ENCODE data around the gene CIB4. TPM values are rescaled to one million over a fixed set of nuclear protein-coding genes. Genes with fewer than 3 reads are reported as not detected.

CIB4 gene
- total and polyA plus RNA-seq, 2 donors, result not detected

GRCh38 chr2:26618611-26619010 is 22.6 kb downstream of the CIB4 start:
- Histone ChIP-seq H3K27ac (ENCODE audit: low read depth) (no peak overlapping the region), H3K4me3 (ENCODE audit: low read depth, low read length) (no peak overlapping the region), H3K36me3 (ENCODE audit: insufficient read depth) (no peaks in the 10 kb centered on the region), H3K4me1 (ENCODE audit: insufficient read depth) (no peaks in the 10 kb centered on the region)
- WGBS, result 97% methylated on average over 10 of the region's 10 CpGs
- no peak for DNase-seq (ENCODE audit: extremely low spot score)

- no peak for DNase-seq (ENCODE audit: extremely low spot score)
- H3K4me3 ChIP-seq (ENCODE audit: low read depth, low read length), result no peak overlapping the region
- no peak overlapping the region for H3K27ac ChIP-seq (ENCODE audit: low read depth)
- 79% methylated on average over 7 of the region's 7 CpGs for WGBS
- H3K4me1 ChIP-seq (ENCODE audit: insufficient read depth), result no peaks in the 10 kb centered on the region
- no peaks in the 10 kb centered on the region for H3K36me3 ChIP-seq (ENCODE audit: insufficient read depth)
These were observed 23.5 kb downstream of the CIB4 start for GRCh38 chr2:26617588-26618083.

- WGBS, result 80% methylated on average over 10 of the region's 10 CpGs
- Histone ChIP-seq H3K36me3 (ENCODE audit: insufficient read depth) (no peaks in the 10 kb centered on the region), H3K4me1 (ENCODE audit: insufficient read depth) (no peaks in the 10 kb centered on the region), H3K4me3 (ENCODE audit: low read depth, low read length) (no peak overlapping the region), H3K27ac (ENCODE audit: low read depth) (no peak overlapping the region)
- DNase-seq (ENCODE audit: extremely low spot score), result no peak
These were observed 24.2 kb downstream of the CIB4 start for GRCh38 chr2:26616706-26617587.

GRCh38 chr2:26615860-26616705 is 25.1 kb downstream of the CIB4 start:
- Histone ChIP-seq H3K36me3 (ENCODE audit: insufficient read depth) (no peaks in the 10 kb centered on the region), H3K27ac (ENCODE audit: low read depth) (no peak overlapping the region), H3K4me3 (ENCODE audit: low read depth, low read length) (no peak overlapping the region), H3K4me1 (ENCODE audit: insufficient read depth) (no peaks in the 10 kb centered on the region)
- DNase-seq (ENCODE audit: extremely low spot score), result no peak
- 65% methylated on average over 18 of the region's 18 CpGs for WGBS

GRCh38 chr2:26615336-26615859 is 25.8 kb downstream of the CIB4 start:
- Histone ChIP-seq H3K27ac (ENCODE audit: low read depth) (no peak overlapping the region), H3K4me3 (ENCODE audit: low read depth, low read length) (no peak overlapping the region), H3K36me3 (ENCODE audit: insufficient read depth) (no peaks in the 10 kb centered on the region), H3K4me1 (ENCODE audit: insufficient read depth) (no peaks in the 10 kb centered on the region)
- no peak for DNase-seq (ENCODE audit: extremely low spot score)
- 64% methylated on average over 10 of the region's 10 CpGs for WGBS

GRCh38 chr2:26614216-26615138 is 26.7 kb downstream of the CIB4 start:
- Histone ChIP-seq H3K4me3 (ENCODE audit: low read depth, low read length) (no peak overlapping the region), H3K4me1 (ENCODE audit: insufficient read depth) (no peaks in the 10 kb centered on the region), H3K36me3 (ENCODE audit: insufficient read depth) (no peaks in the 10 kb centered on the region), H3K27ac (ENCODE audit: low read depth) (no peak overlapping the region)
- no peak for DNase-seq (ENCODE audit: extremely low spot score)
- 63% methylated on average over 18 of the region's 18 CpGs for WGBS

GRCh38 chr2:26613241-26614215 is 27.6 kb downstream of the CIB4 start:
- Histone ChIP-seq H3K4me1 (ENCODE audit: insufficient read depth) (no peaks in the 10 kb centered on the region), H3K27ac (ENCODE audit: low read depth) (no peak overlapping the region), H3K4me3 (ENCODE audit: low read depth, low read length) (no peak overlapping the region), H3K36me3 (ENCODE audit: insufficient read depth) (no peaks in the 10 kb centered on the region)
- 47% methylated on average over 13 of the region's 13 CpGs for WGBS
- no peak for DNase-seq (ENCODE audit: extremely low spot score)

GRCh38 chr2:26612522-26613240 is 28.5 kb downstream of the CIB4 start:
- Histone ChIP-seq H3K36me3 (ENCODE audit: insufficient read depth) (no peaks in the 10 kb centered on the region), H3K27ac (ENCODE audit: low read depth) (no peak overlapping the region), H3K4me3 (ENCODE audit: low read depth, low read length) (no peak overlapping the region), H3K4me1 (ENCODE audit: insufficient read depth) (no peaks in the 10 kb centered on the region)
- WGBS, result 43% methylated on average over 8 of the region's 8 CpGs
- DNase-seq (ENCODE audit: extremely low spot score), result no peak

- DNase-seq (ENCODE audit: extremely low spot score), result no peak
- H3K27ac ChIP-seq (ENCODE audit: low read depth), result no peak overlapping the region
- H3K36me3 ChIP-seq (ENCODE audit: insufficient read depth), result no peaks in the 10 kb centered on the region
- no peaks in the 10 kb centered on the region for H3K4me1 ChIP-seq (ENCODE audit: insufficient read depth)
- no peak overlapping the region for H3K4me3 ChIP-seq (ENCODE audit: low read depth, low read length)
- 92% methylated on average over 2 of the region's 2 CpGs for WGBS
These were observed 29.1 kb downstream of the CIB4 start for GRCh38 chr2:26612034-26612433.

GRCh38 chr2:26610504-26611335 is 30.4 kb downstream of the CIB4 start:
- 83% methylated on average over 7 of the region's 7 CpGs for whole genome bisulfite sequencing
- Histone ChIP-seq H3K36me3 (ENCODE audit: insufficient read depth) (no peaks in the 10 kb centered on the region), H3K4me1 (ENCODE audit: insufficient read depth) (no peaks in the 10 kb centered on the region), H3K27ac (ENCODE audit: low read depth) (no peak overlapping the region), H3K4me3 (ENCODE audit: low read depth, low read length) (no peak overlapping the region)
- DNase-seq (ENCODE audit: extremely low spot score), result no peak

GRCh38 chr2:26609839-26610277 is 31.3 kb downstream of the CIB4 start:
- no peak overlapping the region for H3K27ac ChIP-seq (ENCODE audit: low read depth)
- no peak for DNase-seq (ENCODE audit: extremely low spot score)
- no peaks in the 10 kb centered on the region for H3K36me3 ChIP-seq (ENCODE audit: insufficient read depth)
- no peaks in the 10 kb centered on the region for H3K4me1 ChIP-seq (ENCODE audit: insufficient read depth)
- no peak overlapping the region for H3K4me3 ChIP-seq (ENCODE audit: low read depth, low read length)
- 69% methylated on average over 10 of the region's 10 CpGs for WGBS

Data from urinary bladder (tissue), 4 donors.